ACHN (cell line): ENCODE data around the gene ATP5ME.
"Not testable (repeated sequence)": the region's sequence is repeated elsewhere in the genome, so short reads cannot be mapped to it uniquely, and the experiment has no call there.

Source experiments
- DNase-seq: peaks from one replicate; pipeline ENCODE4 v3.0.0-alpha.2; 2015
- in situ Hi-C: cut with HindIII; loops from 2 replicates; pipeline ENCODE4 v1.10.0; 2017; ENCODE audit warnings: low sequenced_read_pairs, low pct_ligation_motif_present, low pct_unique_long_range_greater_than_20kb

The ATP5ME gene

GRCh38 chr4:649751-650310, 24.2 kb downstream of the ATP5ME start:
- DNase-seq: no peak
- in situ Hi-C loops: no loop called here

GRCh38 chr4:649293-649625, 24.8 kb downstream of the ATP5ME start:
- DNase-seq: no peak
- in situ Hi-C loops: no loop called here

- in situ Hi-C loops: no loop called here
These were observed 25.3 kb downstream of the ATP5ME start for GRCh38 chr4:648579-649292.

GRCh38 chr4:647481-647880, 26.6 kb downstream of the ATP5ME start:
- in situ Hi-C loops: no loop called here
- no peak for DNase-seq

More at GRCh38 chr4:648579-649292, 25.3 kb downstream of the ATP5ME start:
- DNase-seq: no peak

- no peak for DNase-seq
- in situ Hi-C loops: no loop called here
These were observed 27.6 kb downstream of the ATP5ME start for GRCh38 chr4:646460-646859.

- in situ Hi-C loops, DNase-seq: not testable (repeated sequence)
These were observed 31.7 kb downstream of the ATP5ME start for GRCh38 chr4:642366-642765.

- no peak for DNase-seq
- in situ Hi-C loops: no loop called here
These were observed 36.4 kb downstream of the ATP5ME start for GRCh38 chr4:637536-638280.

- DNase-seq: no peak
- in situ Hi-C loops: no loop called here
These were observed 37.4 kb downstream of the ATP5ME start for GRCh38 chr4:636628-637159.

GRCh38 chr4:635851-636627, 38.0 kb downstream of the ATP5ME start:
- in situ Hi-C loops: no loop called here
- DNase-seq: no peak

GRCh38 chr4:635066-635835, 38.8 kb downstream of the ATP5ME start:
- DNase-seq, in situ Hi-C loops: not testable (repeated sequence)

- in situ Hi-C loops: no loop called here
These were observed 39.5 kb downstream of the ATP5ME start for GRCh38 chr4:634599-634985.

GRCh38 chr4:633976-634598, 40.0 kb downstream of the ATP5ME start:
- no peak for DNase-seq
- in situ Hi-C loops: no loop called here

More at GRCh38 chr4:634599-634985, 39.5 kb downstream of the ATP5ME start:
- DNase-seq: no peak

- no peak for DNase-seq
- in situ Hi-C loops: no loop called here
These were observed 40.7 kb downstream of the ATP5ME start for GRCh38 chr4:633406-633805.

GRCh38 chr4:632926-633325, 41.1 kb downstream of the ATP5ME start:
- in situ Hi-C loops: no loop called here
- DNase-seq: no peak

- in situ Hi-C loops: no loop called here
- DNase-seq: no peak
These were observed 41.8 kb downstream of the ATP5ME start for GRCh38 chr4:632196-632790.

GRCh38 chr4:630656-631055, 43.4 kb downstream of the ATP5ME start:
- DNase-seq: no peak
- in situ Hi-C loops: no loop called here

GRCh38 chr4:629915-630641, 44.0 kb downstream of the ATP5ME start:
- in situ Hi-C loops: no loop called here
- no peak for DNase-seq
